ENCODE data around the gene SRPRB. TPM values are rescaled to one million over a fixed set of nuclear protein-coding genes. Genes with fewer than 3 reads are reported as not detected.

SRPRB gene
- total and polyA plus RNA-seq, 2 experiments from 2014 or later = 25.6 to 36.0 TPM

- Histone ChIP-seq H3K4me2 (no peak overlapping the region), H3K4me1 (ENCODE audit: insufficient read depth) (no peaks in the 10 kb centered on the region), H3K27ac (ENCODE audit: low read depth) (no peak overlapping the region), H3K27me3 (ENCODE audit: insufficient read depth) (no peaks in the 10 kb centered on the region), H3F3A (replicated peaks; ENCODE audit: low read depth) (no peaks in the 10 kb centered on the region), H3K79me2 (replicated peaks; ENCODE audit: insufficient read depth) (no peaks in the 10 kb centered on the region), H3K9me2 (ENCODE audit: insufficient read depth) (no peaks in the 10 kb centered on the region), H3K36me3 (ENCODE audit: insufficient read depth) (no peaks in the 10 kb centered on the region), H3K4me3 (no peak overlapping the region), H4K20me1 (replicated peaks; ENCODE audit: insufficient read depth) (no peaks in the 10 kb centered on the region), H2AFZ (no peak overlapping the region)
- H3K4me3 Mint-ChIP-seq = no peak overlapping the region
- DNase-seq (ENCODE audit: low spot score) (no peak), ATAC-seq (no peak)
- no peaks in the 10 kb centered on the region for H3K4me1 Mint-ChIP-seq
- H3K36me3 Mint-ChIP-seq (ENCODE audit: low read depth) = no peaks in the 10 kb centered on the region; the same call in 2 of the 3 replicates
- peaks cover 12% of the 10 kb centered on the region for H3K27me3 Mint-ChIP-seq (ENCODE audit: insufficient read depth, low read depth, poor library complexity)
- no peaks in the 10 kb centered on the region for H3K9me3 Mint-ChIP-seq
- TF ChIP-seq REST (IDR thresholded peaks at IDR 0.05; ENCODE audit: unreplicated experiment) (no peak), JUNB (IDR thresholded peaks at IDR 0.05; ENCODE audit: unreplicated experiment) (no peak), STAT1 (IDR thresholded peaks at IDR 0.05; ENCODE audit: unreplicated experiment) (no peak), ZNF462 (CRISPR knock-in tag; IDR thresholded peaks at IDR 0.05) (no peak), ZNF331 (CRISPR knock-in tag; IDR thresholded peaks at IDR 0.05; ENCODE audit: low read depth) (no peak), EZH2 (IDR thresholded peaks at IDR 0.05; ENCODE audit: low read depth, unreplicated experiment) (no peak), CTCF (conservative IDR thresholded peaks at IDR 0.05; ENCODE audit: low read depth in 2 of 2) (no peak), POLR2AphosphoS5 (IDR thresholded peaks at IDR 0.05; ENCODE audit: low read depth) (no peak), NANOG (IDR thresholded peaks at IDR 0.05; ENCODE audit: borderline replicate concordance) (no peak), ETS1 (IDR thresholded peaks at IDR 0.05) (no peak), CREB1 (CRISPR knock-in tag; IDR thresholded peaks at IDR 0.05; ENCODE audit: low read depth) (no peak), EZH2phosphoT487 (IDR thresholded peaks at IDR 0.05; ENCODE audit: unreplicated experiment) (no peak)
- H3K27ac Mint-ChIP-seq = no peak overlapping the region
Observed at GRCh38 chr3:133838916-133839800, 33.5 kb downstream of the SRPRB start.
